Skeletal muscle satellite cell (primary cell): ENCODE data around the gene STARD7.
"Not testable (repeated sequence)": the region's sequence is repeated elsewhere in the genome, so short reads cannot be mapped to it uniquely, and the experiment has no call there.

ENCODE experiments used
- H3K27me3 ChIP-seq: 2 replicates; pipeline ENCODE4 v1.7.0; 2013; ENCODE audit warnings: low read length; ENCODE audit not compliant: control insufficient read depth, insufficient read depth
- H3K36me3 ChIP-seq: 2 replicates; pipeline ENCODE4 v1.7.0; 2013; ENCODE audit warnings: mild to moderate bottlenecking, control low read depth, low read length; ENCODE audit not compliant: insufficient read depth
- H3K4me1 ChIP-seq: 2 replicates; pipeline ENCODE4 v1.7.0; 2013; ENCODE audit warnings: low read length; ENCODE audit not compliant: control insufficient read depth, insufficient read depth
- H3K4me2 ChIP-seq: 2 replicates; pipeline ENCODE4 v1.7.0; 2013; ENCODE audit warnings: mild to moderate bottlenecking, low read length
- H3K4me3 ChIP-seq: 2 replicates; pipeline ENCODE4 v1.7.0; 2013; ENCODE audit warnings: low read length
- H3K9ac ChIP-seq: 2 replicates; pipeline ENCODE4 v1.7.0; 2013; ENCODE audit warnings: mild to moderate bottlenecking, low read depth, low read length, moderate library complexity
- H3K9me3 ChIP-seq: replicated peaks from 2 replicates; pipeline ENCODE4 v1.7.0; 2013; ENCODE audit warnings: mild to moderate bottlenecking, control low read depth, low read length

STARD7 gene

GRCh38 chr2:96143231-96143847 is 65.3 kb downstream of the STARD7 start:
- Histone ChIP-seq H3K4me2 (no peak overlapping the region), H3K4me1 (peaks cover 21% of the 10 kb centered on the region), H3K27me3 (no peaks in the 10 kb centered on the region), H3K9ac (no peak overlapping the region), H3K4me3 (no peak overlapping the region), H3K9me3 (no peaks in the 10 kb centered on the region), H3K36me3 (no peaks in the 10 kb centered on the region)

GRCh38 chr2:96142217-96143113 is 66.2 kb downstream of the STARD7 start:
- H3K9ac ChIP-seq, result no peak overlapping the region
- no peak overlapping the region for H3K4me3 ChIP-seq
- peaks cover 3% of the 10 kb centered on the region for H3K27me3 ChIP-seq
- H3K9me3 ChIP-seq, result no peaks in the 10 kb centered on the region
- H3K36me3 ChIP-seq, result no peaks in the 10 kb centered on the region
- H3K4me1 ChIP-seq, result peaks cover 15% of the 10 kb centered on the region
- no peak overlapping the region for H3K4me2 ChIP-seq

- H3K4me3 ChIP-seq, H3K4me2 ChIP-seq, H3K9ac ChIP-seq, H3K9me3 ChIP-seq, H3K36me3 ChIP-seq, H3K27me3 ChIP-seq: not testable (repeated sequence)
- peaks cover 15% of the 10 kb centered on the region for H3K4me1 ChIP-seq
Observed at GRCh38 chr2:96141624-96141967, 67.0 kb downstream of the STARD7 start.

GRCh38 chr2:96140941-96141623 is 67.5 kb downstream of the STARD7 start:
- Histone ChIP-seq H3K27me3 (peaks cover 13% of the 10 kb centered on the region), H3K4me3 (no peak overlapping the region), H3K9me3 (no peaks in the 10 kb centered on the region), H3K9ac (no peak overlapping the region), H3K36me3 (no peaks in the 10 kb centered on the region), H3K4me1 (peaks cover 15% of the 10 kb centered on the region), H3K4me2 (no peak overlapping the region)

- peaks cover 32% of the 10 kb centered on the region for H3K27me3 ChIP-seq
- no peaks in the 10 kb centered on the region for H3K9me3 ChIP-seq
- no peak overlapping the region for H3K4me2 ChIP-seq
- no peak overlapping the region for H3K9ac ChIP-seq
- no peak overlapping the region for H3K4me3 ChIP-seq
- H3K36me3 ChIP-seq, result no peaks in the 10 kb centered on the region
- peaks cover 2% of the 10 kb centered on the region for H3K4me1 ChIP-seq
Observed at GRCh38 chr2:96139181-96139758, 69.4 kb downstream of the STARD7 start.

GRCh38 chr2:96138179-96139145 is 70.2 kb downstream of the STARD7 start, which contains the start of gene ASTL:
ASTL (minus strand) TSS chr2:96138502; CDS start chr2:96138436, 66 bp downstream.
- no peak within 1 kb of the TSS for H3K9ac ChIP-seq
- no peaks in the 10 kb centered on the region for H3K9me3 ChIP-seq
- no peaks in the 10 kb centered on the region for H3K36me3 ChIP-seq
- H3K27me3 ChIP-seq, result peaks cover 40% of the 10 kb centered on the region
- no peak within 1 kb of the TSS for H3K4me2 ChIP-seq
- no peaks in the 10 kb centered on the region for H3K4me1 ChIP-seq
- H3K4me3 ChIP-seq, result no peak within 1 kb of the TSS

GRCh38 chr2:96137321-96138178 is 71.1 kb downstream of the STARD7 start:
- Histone ChIP-seq H3K27me3 (peaks cover 44% of the 10 kb centered on the region), H3K4me1 (no peaks in the 10 kb centered on the region), H3K9ac (no peak overlapping the region), H3K4me3 (no peak overlapping the region), H3K9me3 (no peaks in the 10 kb centered on the region), H3K4me2 (no peak overlapping the region), H3K36me3 (no peaks in the 10 kb centered on the region)

- peaks cover 56% of the 10 kb centered on the region for H3K27me3 ChIP-seq
- no peaks in the 10 kb centered on the region for H3K4me1 ChIP-seq
- H3K9ac ChIP-seq, result no peak overlapping the region
- H3K9me3 ChIP-seq, result no peaks in the 10 kb centered on the region
- H3K4me3 ChIP-seq, result no peak overlapping the region
- H3K4me2 ChIP-seq, result no peak overlapping the region
- no peaks in the 10 kb centered on the region for H3K36me3 ChIP-seq
Observed at GRCh38 chr2:96136129-96136720, 72.4 kb downstream of the STARD7 start.

- H3K27me3 ChIP-seq, result peaks cover 62% of the 10 kb centered on the region
Observed at GRCh38 chr2:96135621-96136020, 73.0 kb downstream of the STARD7 start.

GRCh38 chr2:96135171-96135570 is 73.5 kb downstream of the STARD7 start:
- Histone ChIP-seq H3K9me3 (no peaks in the 10 kb centered on the region), H3K9ac (no peak overlapping the region), H3K36me3 (no peaks in the 10 kb centered on the region), H3K4me2 (no peak overlapping the region), H3K4me1 (no peaks in the 10 kb centered on the region), H3K4me3 (no peak overlapping the region), H3K27me3 (peaks cover 66% of the 10 kb centered on the region)

More at GRCh38 chr2:96135621-96136020, 73.0 kb downstream of the STARD7 start:
- no peaks in the 10 kb centered on the region for H3K4me1 ChIP-seq
- no peak overlapping the region for H3K9ac ChIP-seq
- H3K9me3 ChIP-seq, result no peaks in the 10 kb centered on the region
- no peak overlapping the region for H3K4me3 ChIP-seq
- no peak overlapping the region for H3K4me2 ChIP-seq
- no peaks in the 10 kb centered on the region for H3K36me3 ChIP-seq
